ENCODE results near the gene ZKSCAN1.

- no peak for TF ChIP-seq CTCF (IDR thresholded peaks at IDR 0.05; ENCODE audit: low read depth, low read length, poor library complexity, severe bottlenecking)
- no peak for TF ChIP-seq EZH2phosphoT487 (IDR thresholded peaks at IDR 0.05; ENCODE audit: borderline replicate concordance, low read length)
Observed at GRCh38 chr7:99987846-99988245, 27.6 kb upstream of the ZKSCAN1 start.
